Transverse colon (tissue), 4 donors: ENCODE data around the gene CTDP1.

Experiments
- CTCF ChIP-seq, 5 experiments: fragments of 200-600 bp in 3 of 5; fragments of 450-650 bp in 2 of 5; sonication (generic) in 3 of 5; IDR thresholded peaks; 1 replicate in 2 of 5; 2 replicates in 3 of 5; pipeline ENCODE4 v1.5.1; 2016 to 2017; ENCODE audit warnings: antibody characterized with exemption in 5 of 5, inconsistent platforms in 3 of 5, mild to moderate bottlenecking in 2 of 5, moderate library complexity in 1 of 5
- POLR2AphosphoS5 ChIP-seq, 3 donors: sonication (generic); formaldehyde crosslinking; IDR thresholded peaks; one replicate each; pipeline ENCODE4 v1.6.1; 2016; ENCODE audit warnings: antibody characterized with exemption in 3 of 3

DNA sequence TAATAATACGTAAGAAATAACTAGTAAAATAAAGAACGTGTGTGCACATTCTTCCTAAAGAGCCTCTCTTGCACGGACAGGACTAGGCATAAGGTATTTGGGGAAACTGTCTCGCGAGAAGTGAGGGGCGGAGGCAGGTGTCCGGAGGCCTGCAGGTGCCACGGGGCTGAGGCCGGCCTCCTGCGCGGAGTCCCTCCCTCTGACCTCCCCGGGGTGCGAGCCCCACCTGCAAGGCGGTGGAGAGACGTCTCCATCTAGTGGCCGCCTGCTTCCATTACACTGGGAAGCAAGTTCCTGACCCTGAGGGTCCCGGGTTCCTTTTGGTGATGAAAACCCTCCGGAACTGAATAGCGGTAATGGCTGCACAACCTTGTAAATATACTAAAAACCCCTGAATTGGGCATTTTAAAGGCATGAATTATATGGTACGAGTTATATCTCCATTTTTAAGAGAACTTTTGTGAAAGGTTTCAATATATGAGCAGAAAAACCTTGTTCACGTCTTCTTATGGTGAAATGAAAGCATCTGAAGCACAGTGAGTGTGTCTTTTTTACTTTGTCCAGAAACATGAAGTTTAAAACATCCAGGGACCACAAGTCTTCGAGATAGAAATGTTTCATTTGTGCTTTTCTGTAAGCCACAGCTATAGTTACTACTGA, 35.5 kb upstream of the CTDP1 start:
- TF ChIP-seq CTCF (IDR thresholded peaks at IDR 0.05) (peak; percentile 86 to 99 (median 94)), POLR2AphosphoS5 (IDR thresholded peaks at IDR 0.05) (no peak)
